PC-9 (cell line): ENCODE measurements around the gene MGARP. TPM values are rescaled to one million over a fixed set of nuclear protein-coding genes. Genes with fewer than 3 reads are reported as not detected.

Source experiments
- BruUV-seq: library from RNA; stranded (reverse); fragments of 400-500 nt; replicated peaks from 2 replicates; lab custom pipeline; 2021; lab: Mats Ljungman, UMichigan
- CTCF ChIA-PET: fragments of 300-600 bp; sonication (Branson Sonifier 250); formaldehyde crosslinking; loops from one replicate; lab custom pipeline; 2022; ENCODE audit warnings: antibody characterized with exemption; lab: Charles Lee
- POLR2A ChIA-PET: fragments of 300-600 bp; sonication (Branson Sonifier 250); formaldehyde crosslinking; loops from one replicate; lab custom pipeline; 2022; ENCODE audit warnings: antibody characterized with exemption; ENCODE audit not compliant: unreplicated experiment; lab: Charles Lee
- DNase-seq, 2 experiments: peaks; one replicate each; pipeline versions ENCODE4 v3.0.0 to v3.0.0-alpha.2; 2015 to 2022; ENCODE audit warnings: mixed read lengths in 1 of 2
- H2AFZ ChIP-seq: fragments of 200-600 bp; sonication (generic); 2 replicates; pipeline ENCODE4 v1.8.1; 2017; ENCODE audit warnings: antibody characterized with exemption
- H3F3A ChIP-seq: fragments of 200-600 bp; sonication (generic); 2 replicates; pipeline ENCODE4 v1.8.1; 2017; ENCODE audit warnings: antibody characterized with exemption, mild to moderate bottlenecking, low read depth; ENCODE audit not compliant: insufficient read depth
- H3K27ac ChIP-seq: fragments of 200-600 bp; sonication (generic); 2 replicates; pipeline ENCODE4 v1.6.1; 2016; ENCODE audit warnings: mixed run types
- H3K27me3 ChIP-seq: fragments of 200-600 bp; sonication (generic); 2 replicates; pipeline ENCODE4 v1.6.1; 2016; ENCODE audit warnings: low read depth, mixed run types; ENCODE audit not compliant: insufficient read depth
- H3K36me3 ChIP-seq: fragments of 200-600 bp; sonication (generic); 2 replicates; pipeline ENCODE4 v1.6.1; 2016; ENCODE audit warnings: low read depth, mixed run types
- H3K4me1 ChIP-seq: fragments of 200-600 bp; sonication (generic); replicated peaks from 2 replicates; pipeline ENCODE4 v1.6.1; 2016; ENCODE audit warnings: mixed run types; ENCODE audit not compliant: insufficient read depth
- H3K4me2 ChIP-seq: fragments of 200-600 bp; sonication (generic); 2 replicates; pipeline ENCODE4 v1.6.1; 2017; ENCODE audit warnings: mixed run types
- H3K4me3 ChIP-seq: fragments of 200-600 bp; sonication (generic); 2 replicates; pipeline ENCODE4 v1.6.1; 2016; ENCODE audit warnings: mixed run types
- H3K79me2 ChIP-seq: fragments of 200-600 bp; sonication (generic); 2 replicates; pipeline ENCODE4 v1.6.1; 2017; ENCODE audit warnings: low read depth, mixed run types
- H3K9me2 ChIP-seq: fragments of 200-600 bp; sonication (generic); 2 replicates; pipeline ENCODE4 v1.8.1; 2017; ENCODE audit warnings: mild to moderate bottlenecking; ENCODE audit not compliant: insufficient read depth
- H3K9me3 ChIP-seq: fragments of 200-600 bp; sonication (generic); 2 replicates; pipeline ENCODE4 v1.8.1; 2016; ENCODE audit warnings: low read depth; ENCODE audit not compliant: insufficient read depth
- H4K20me1 ChIP-seq: fragments of 200-600 bp; sonication (generic); 2 replicates; pipeline ENCODE4 v1.8.1; 2017; ENCODE audit not compliant: insufficient read depth
- EZH2 ChIP-seq: fragments of 200-600 bp; sonication (generic); IDR thresholded peaks from 2 replicates; pipeline ENCODE4 v1.8.0; 2017; ENCODE audit warnings: antibody characterized with exemption, low read depth
- intact Hi-C: fragments of 100-400 bp; cut with micrococcal nuclease; formaldehyde crosslinking; loops from one replicate; pipeline ENCODE4 v1.10.0; 2022; ENCODE audit not compliant: unreplicated experiment
- total RNA-seq: library from RNA; stranded (reverse); gene quantifications from 2 replicates; pipeline ENCODE4 v1.2.3, GENCODE V29; 2021
- TF ChIP-seq, protein P1 (sequence below): fragments of 200-600 bp; sonication (generic); conservative IDR thresholded peaks from 2 replicates; pipeline ENCODE4 v1.6.1; 2017; ENCODE audit warnings: mixed run types, antibody characterized with exemption, mild to moderate bottlenecking, moderate library complexity

The MGARP gene
- total RNA-seq, 1 experiment from 2014 or later = not detected

DNA sequence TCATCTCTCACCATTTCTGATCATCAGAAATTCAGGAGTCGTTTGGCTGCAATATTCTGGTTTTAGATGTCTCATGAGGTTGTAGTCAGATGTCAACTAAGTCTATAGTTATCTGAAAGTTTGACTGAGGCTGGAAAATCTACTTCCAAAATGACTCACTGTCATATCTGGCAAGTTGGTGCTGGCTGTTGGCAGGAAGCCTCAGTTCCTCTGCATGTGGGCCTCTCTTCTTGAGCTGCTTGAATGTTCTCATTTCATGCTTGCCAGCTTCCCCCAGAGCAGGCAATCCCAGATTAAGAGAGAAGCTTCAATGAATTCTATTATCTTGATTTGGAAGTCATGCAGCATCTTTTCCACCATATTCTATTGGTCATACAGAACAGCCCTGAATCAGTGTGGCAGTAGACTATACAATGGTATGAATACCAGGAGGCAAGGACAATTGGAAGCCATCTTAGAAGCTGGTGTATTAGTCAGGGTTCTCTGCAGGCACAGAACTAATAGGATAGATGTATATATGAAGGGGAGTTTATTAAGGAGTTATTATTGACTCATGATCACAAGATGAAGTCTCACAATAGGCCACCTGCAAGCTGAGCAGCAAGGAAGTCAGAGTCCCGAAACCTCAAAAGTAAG, 56.2 kb downstream of the MGARP start:
- DNase-seq = no peak
- intact Hi-C loops = no loop called here
- no peaks in the 10 kb centered on the region for H3K79me2 ChIP-seq
- no peaks in the 10 kb centered on the region for H3F3A ChIP-seq
- no peaks in the 10 kb centered on the region for H3K9me3 ChIP-seq
- no peaks in the 10 kb centered on the region for H4K20me1 ChIP-seq
- ChIA-PET POLR2A (no interaction called here), CTCF (no interaction called here)
- no peak overlapping the region for H3K4me3 ChIP-seq
- BruUV-seq = no TSS peak
- TF ChIP-seq, protein P1, sequence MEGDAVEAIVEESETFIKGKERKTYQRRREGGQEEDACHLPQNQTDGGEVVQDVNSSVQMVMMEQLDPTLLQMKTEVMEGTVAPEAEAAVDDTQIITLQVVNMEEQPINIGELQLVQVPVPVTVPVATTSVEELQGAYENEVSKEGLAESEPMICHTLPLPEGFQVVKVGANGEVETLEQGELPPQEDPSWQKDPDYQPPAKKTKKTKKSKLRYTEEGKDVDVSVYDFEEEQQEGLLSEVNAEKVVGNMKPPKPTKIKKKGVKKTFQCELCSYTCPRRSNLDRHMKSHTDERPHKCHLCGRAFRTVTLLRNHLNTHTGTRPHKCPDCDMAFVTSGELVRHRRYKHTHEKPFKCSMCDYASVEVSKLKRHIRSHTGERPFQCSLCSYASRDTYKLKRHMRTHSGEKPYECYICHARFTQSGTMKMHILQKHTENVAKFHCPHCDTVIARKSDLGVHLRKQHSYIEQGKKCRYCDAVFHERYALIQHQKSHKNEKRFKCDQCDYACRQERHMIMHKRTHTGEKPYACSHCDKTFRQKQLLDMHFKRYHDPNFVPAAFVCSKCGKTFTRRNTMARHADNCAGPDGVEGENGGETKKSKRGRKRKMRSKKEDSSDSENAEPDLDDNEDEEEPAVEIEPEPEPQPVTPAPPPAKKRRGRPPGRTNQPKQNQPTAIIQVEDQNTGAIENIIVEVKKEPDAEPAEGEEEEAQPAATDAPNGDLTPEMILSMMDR = no peak
- no peak for TF ChIP-seq EZH2
- no peaks in the 10 kb centered on the region for H3K9me2 ChIP-seq
- H2AFZ ChIP-seq = no peak overlapping the region
- H3K36me3 ChIP-seq = no peaks in the 10 kb centered on the region
- H3K4me2 ChIP-seq = no peak overlapping the region
- no peaks in the 10 kb centered on the region for H3K4me1 ChIP-seq
- H3K27ac ChIP-seq = no peak overlapping the region
- no peaks in the 10 kb centered on the region for H3K27me3 ChIP-seq

DNA sequence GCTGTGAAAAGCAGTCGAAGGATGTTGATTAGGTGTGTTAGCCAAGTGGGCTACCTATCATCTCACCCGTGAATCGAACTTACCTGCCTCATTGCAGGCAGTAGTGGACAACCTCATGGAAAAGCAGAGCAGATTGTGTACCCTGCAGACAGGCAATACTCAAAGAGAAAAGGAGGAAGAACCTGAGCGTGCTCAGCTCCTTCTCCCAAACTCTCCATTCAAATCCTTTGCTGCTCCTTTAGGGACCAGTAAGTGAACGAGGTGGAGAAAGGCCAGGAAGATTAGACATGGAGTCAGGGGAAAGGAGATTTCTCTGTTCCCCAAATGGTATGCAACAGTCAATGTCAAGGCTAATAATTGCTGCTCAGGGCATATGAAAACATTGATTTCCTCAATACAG, 57.8 kb downstream of the MGARP start:
- no TSS peak for BruUV-seq
- Histone ChIP-seq H4K20me1 (no peaks in the 10 kb centered on the region), H3K4me2 (no peak overlapping the region), H3K27me3 (no peaks in the 10 kb centered on the region), H3K9me3 (no peaks in the 10 kb centered on the region), H3K9me2 (no peaks in the 10 kb centered on the region), H2AFZ (no peak overlapping the region), H3K4me1 (no peaks in the 10 kb centered on the region), H3K36me3 (no peaks in the 10 kb centered on the region), H3K4me3 (no peak overlapping the region), H3F3A (no peaks in the 10 kb centered on the region), H3K79me2 (no peaks in the 10 kb centered on the region), H3K27ac (no peak overlapping the region)
- TF ChIP-seq, protein P1 = no peak
- TF ChIP-seq EZH2 = no peak
- DNase-seq = no peak
- CTCF ChIA-PET = no interaction called here
- intact Hi-C loops = no loop called here
- POLR2A ChIA-PET = interaction anchor here (0.7 kb wide), 1 partner anchor 160 kb away, joined by 3 read pairs; no protein-coding TSS in a partner anchor

DNA sequence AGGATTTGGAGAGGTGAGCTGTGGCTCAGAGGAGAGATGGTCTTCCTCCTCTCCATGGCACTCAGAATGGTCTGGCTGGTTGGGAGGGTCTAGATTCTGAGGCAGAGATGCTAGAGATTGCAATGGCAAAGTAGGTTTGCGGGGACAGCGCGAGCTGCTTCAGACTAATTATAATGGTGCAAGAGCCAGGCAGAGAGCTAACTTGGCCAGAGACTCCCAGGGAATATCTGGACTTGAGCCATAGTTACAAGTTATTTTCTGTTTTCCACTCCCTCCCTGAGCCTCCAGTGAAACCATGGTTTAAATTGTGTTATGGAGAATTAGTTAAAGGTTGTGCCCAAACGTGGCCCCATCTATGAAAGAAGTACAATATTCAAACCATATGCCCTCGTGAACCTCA, 58.3 kb downstream of the MGARP start:
- Histone ChIP-seq H3K36me3 (no peaks in the 10 kb centered on the region), H3K79me2 (no peaks in the 10 kb centered on the region), H3K27ac (no peak overlapping the region), H3K27me3 (no peaks in the 10 kb centered on the region), H2AFZ (no peak overlapping the region), H3K4me1 (no peaks in the 10 kb centered on the region), H3K4me3 (no peak overlapping the region), H3K4me2 (no peak overlapping the region), H3K9me2 (no peaks in the 10 kb centered on the region), H4K20me1 (no peaks in the 10 kb centered on the region), H3F3A (no peaks in the 10 kb centered on the region), H3K9me3 (no peaks in the 10 kb centered on the region)
- ChIA-PET CTCF (no interaction called here), POLR2A (no interaction called here)
- intact Hi-C loops = no loop called here
- DNase-seq = no peak
- no TSS peak for BruUV-seq
- no peak for TF ChIP-seq EZH2
- TF ChIP-seq, protein P1 = no peak
